KMS-11 (cell line): ENCODE results near the gene LRBA.
"Not testable (repeated sequence)": the region's sequence is repeated elsewhere in the genome, so short reads cannot be mapped to it uniquely, and the experiment has no call there.

Experiments
- H2AFZ ChIP-seq: fragments of 200-600 bp; sonication (generic); 2 replicates; pipeline ENCODE4 v1.6.1; 2016; ENCODE audit warnings: antibody characterized with exemption, mixed run types, low read depth
- H3K27ac ChIP-seq: fragments of 200-600 bp; sonication (generic); 2 replicates; pipeline ENCODE4 v1.6.1; 2016; ENCODE audit warnings: mild to moderate bottlenecking, mixed run types
- H3K27me3 ChIP-seq: fragments of 200-600 bp; sonication (generic); 2 replicates; pipeline ENCODE4 v1.6.1; 2017; ENCODE audit warnings: mild to moderate bottlenecking, low read depth, mixed run types, moderate library complexity; ENCODE audit not compliant: insufficient read depth
- H3K36me3 ChIP-seq: fragments of 200-600 bp; sonication (generic); 2 replicates; pipeline ENCODE4 v1.6.1; 2017; ENCODE audit warnings: mild to moderate bottlenecking, mixed run types; ENCODE audit not compliant: insufficient read depth
- H3K4me1 ChIP-seq: fragments of 200-600 bp; sonication (generic); 2 replicates; pipeline ENCODE4 v1.6.1; 2016; ENCODE audit warnings: mild to moderate bottlenecking, low read depth, mixed run types; ENCODE audit not compliant: poor library complexity, severe bottlenecking
- H3K4me2 ChIP-seq: fragments of 200-600 bp; sonication (generic); 2 replicates; pipeline ENCODE4 v1.7.0; 2016; ENCODE audit warnings: mild to moderate bottlenecking, mixed run types
- H3K4me3 ChIP-seq: fragments of 200-600 bp; sonication (generic); IDR thresholded peaks from 2 replicates; pipeline ENCODE4 v1.6.1; 2017; ENCODE audit warnings: low read depth, low read length, mixed read lengths; ENCODE audit not compliant: insufficient read depth
- H3K79me2 ChIP-seq: fragments of 200-600 bp; sonication (generic); 2 replicates; pipeline ENCODE4 v1.6.1; 2016; ENCODE audit warnings: low read depth, mixed run types; ENCODE audit not compliant: insufficient read depth
- H3K9ac ChIP-seq: fragments of 200-600 bp; sonication (generic); 2 replicates; pipeline ENCODE4 v1.6.1; 2016; ENCODE audit warnings: mild to moderate bottlenecking, mixed run types
- H4K20me1 ChIP-seq: fragments of 200-600 bp; sonication (generic); 2 replicates; pipeline ENCODE4 v1.6.1; 2016; ENCODE audit warnings: mild to moderate bottlenecking, mixed run types; ENCODE audit not compliant: insufficient read depth
- CTCF ChIP-seq: fragments of 200-600 bp; sonication (generic); conservative IDR thresholded peaks from 2 replicates; pipeline ENCODE4 v1.6.1; 2017; ENCODE audit warnings: low read depth, mild to moderate bottlenecking, antibody characterized with exemption, low read length, moderate library complexity, mixed read lengths

The LRBA gene

DNA sequence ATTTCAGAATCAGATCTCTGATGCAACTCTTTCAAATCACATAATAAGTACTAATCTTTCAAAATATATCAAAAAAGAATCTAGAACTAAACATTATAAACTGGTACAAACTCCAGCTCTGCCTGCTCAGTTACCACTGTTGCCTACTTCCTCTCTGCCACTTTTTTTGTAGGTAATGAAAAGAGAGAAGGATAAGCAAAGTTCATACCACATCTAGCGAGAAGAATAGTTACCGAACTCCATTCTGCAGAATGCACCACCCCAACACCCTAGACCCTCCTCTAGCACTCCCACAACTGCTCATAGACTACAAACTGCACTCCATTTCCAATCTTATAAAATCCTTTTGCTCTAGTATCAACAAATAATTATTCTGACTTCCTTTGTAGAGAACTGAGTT, 19.7 kb upstream of the LRBA start:
- H3K27me3 ChIP-seq: no peaks in the 10 kb centered on the region
- H3K4me2 ChIP-seq: no peak overlapping the region
- H4K20me1 ChIP-seq: no peaks in the 10 kb centered on the region
- no peak overlapping the region for H3K4me3 ChIP-seq
- H2AFZ ChIP-seq: no peak overlapping the region
- no peak overlapping the region for H3K27ac ChIP-seq
- H3K36me3 ChIP-seq: no peaks in the 10 kb centered on the region
- no peak for TF ChIP-seq CTCF
- H3K79me2 ChIP-seq: no peaks in the 10 kb centered on the region
- no peaks in the 10 kb centered on the region for H3K4me1 ChIP-seq
- no peak overlapping the region for H3K9ac ChIP-seq

GRCh38 chr4:151031831-151032605, 16.9 kb upstream of the LRBA start:
- Histone ChIP-seq H2AFZ (no peak overlapping the region), H3K4me3 (no peak overlapping the region), H4K20me1 (no peaks in the 10 kb centered on the region), H3K9ac (no peak overlapping the region), H3K36me3 (no peaks in the 10 kb centered on the region), H3K27ac (no peak overlapping the region), H3K27me3 (no peaks in the 10 kb centered on the region), H3K4me2 (no peak overlapping the region), H3K4me1 (no peaks in the 10 kb centered on the region), H3K79me2 (no peaks in the 10 kb centered on the region)
- no peak for TF ChIP-seq CTCF

DNA sequence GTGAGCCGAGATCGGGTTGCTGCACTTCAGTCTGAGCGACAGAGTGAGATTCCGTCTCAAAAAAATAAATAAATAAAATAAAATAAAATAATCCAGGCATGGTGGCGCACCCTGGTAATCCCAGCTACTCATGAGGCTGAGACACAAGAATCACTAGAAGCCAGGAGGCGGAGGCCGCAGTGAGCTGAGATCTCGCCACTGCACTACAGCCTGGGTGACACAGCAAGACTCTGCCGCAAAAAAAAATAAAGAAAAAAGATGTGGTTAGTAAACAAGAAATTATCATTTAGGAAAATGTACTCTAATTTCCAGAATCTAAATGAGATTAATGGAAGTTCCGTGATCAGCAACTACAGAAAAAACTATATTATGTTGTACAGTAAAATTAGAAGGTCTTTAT, 14.5 kb upstream of the LRBA start:
- no peaks in the 10 kb centered on the region for H3K27me3 ChIP-seq
- no peak overlapping the region for H2AFZ ChIP-seq
- H3K79me2 ChIP-seq: no peaks in the 10 kb centered on the region
- no peak overlapping the region for H3K4me3 ChIP-seq
- no peak overlapping the region for H3K27ac ChIP-seq
- H4K20me1 ChIP-seq: no peaks in the 10 kb centered on the region
- TF ChIP-seq CTCF: no peak
- H3K9ac ChIP-seq: no peak overlapping the region
- H3K36me3 ChIP-seq: no peaks in the 10 kb centered on the region
- no peaks in the 10 kb centered on the region for H3K4me1 ChIP-seq
- no peak overlapping the region for H3K4me2 ChIP-seq

GRCh38 chr4:151029006-151029405, 13.9 kb upstream of the LRBA start:
- H3K4me2 ChIP-seq, H4K20me1 ChIP-seq, H3K27ac ChIP-seq, H2AFZ ChIP-seq, H3K9ac ChIP-seq, H3K4me1 ChIP-seq, H3K27me3 ChIP-seq, H3K36me3 ChIP-seq, H3K79me2 ChIP-seq, H3K4me3 ChIP-seq: not testable (repeated sequence)

GRCh38 chr4:151025759-151026158, 10.7 kb upstream of the LRBA start:
- Histone ChIP-seq H3K27ac (no peak overlapping the region), H3K4me2 (no peak overlapping the region), H2AFZ (no peak overlapping the region), H3K9ac (no peak overlapping the region), H3K36me3 (no peaks in the 10 kb centered on the region), H4K20me1 (no peaks in the 10 kb centered on the region), H3K27me3 (no peaks in the 10 kb centered on the region), H3K79me2 (no peaks in the 10 kb centered on the region), H3K4me3 (no peak overlapping the region), H3K4me1 (no peaks in the 10 kb centered on the region)
- no peak for TF ChIP-seq CTCF
